BE2C (cell line): ENCODE measurements around the gene SPACA6.
A peak's percentile ranks its signal among the peaks of the same experiment; 100 is the strongest.

Source experiments
- DNase-seq: peaks from one replicate; pipeline ENCODE4 v3.0.0-alpha.2; 2020
- H3K27me3 ChIP-seq: fragments of 250-450 bp; sonication (Bioruptor Pico); 2 replicates; pipeline ENCODE4 v1.5.1; 2020; ENCODE audit warnings: mild to moderate bottlenecking
- H3K36me3 ChIP-seq: fragments of 250-450 bp; sonication (Bioruptor Pico); 2 replicates; pipeline ENCODE4 v1.5.1; 2020; ENCODE audit warnings: mild to moderate bottlenecking
- H3K4me1 ChIP-seq: fragments of 250-450 bp; sonication (Bioruptor Pico); 2 replicates; pipeline ENCODE4 v1.5.1; 2020
- H3K4me3 ChIP-seq: 2 replicates; pipeline ENCODE4 v1.5.1; 2011; ENCODE audit warnings: low read depth, low read length
- H3K9me3 ChIP-seq: fragments of 250-450 bp; sonication (Bioruptor Pico); 2 replicates; pipeline ENCODE4 v1.5.1; 2020
- CTCF ChIP-seq: IDR thresholded peaks from 2 replicates; pipeline ENCODE4 v1.5.1; 2012; ENCODE audit warnings: mild to moderate bottlenecking, low read depth, low read length

SPACA6 gene

DNA sequence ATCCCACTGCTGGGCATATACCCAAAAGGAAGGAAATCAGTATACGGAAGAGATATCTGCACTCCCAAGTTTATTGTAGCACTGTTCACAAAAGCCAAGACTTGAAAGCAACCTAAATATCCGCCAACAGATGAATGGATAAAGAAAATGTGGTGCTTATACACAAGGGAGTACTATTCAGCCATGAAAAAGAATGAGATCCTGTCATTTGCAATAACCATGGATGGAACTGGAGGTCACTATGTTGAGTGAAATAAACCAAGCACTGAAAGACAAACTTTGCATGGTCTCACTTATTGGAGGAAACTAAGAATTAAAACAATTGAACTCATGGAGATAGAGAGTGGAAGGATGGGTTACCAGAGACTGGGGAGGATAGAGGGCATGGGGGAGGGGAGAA is 40.0 kb upstream of the SPACA6 start:
- no peaks in the 10 kb centered on the region for H3K4me1 ChIP-seq
- no peak overlapping the region for H3K4me3 ChIP-seq
- H3K36me3 ChIP-seq: no peaks in the 10 kb centered on the region
- no peak for DNase-seq
- peaks cover 21% of the 10 kb centered on the region for H3K27me3 ChIP-seq
- no peaks in the 10 kb centered on the region; the same call in 1 of the 2 replicates for H3K9me3 ChIP-seq
- TF ChIP-seq CTCF: no peak

GRCh38 chr19:51654783-51655182 is 38.3 kb upstream of the SPACA6 start:
- peaks cover 10% of the 10 kb centered on the region; the same call in 1 of the 2 replicates for H3K27me3 ChIP-seq
- no peak overlapping the region for H3K4me3 ChIP-seq
- no peaks in the 10 kb centered on the region; the same call in 1 of the 2 replicates for H3K9me3 ChIP-seq
- DNase-seq: no peak
- no peak for TF ChIP-seq CTCF
- no peaks in the 10 kb centered on the region for H3K4me1 ChIP-seq
- no peaks in the 10 kb centered on the region for H3K36me3 ChIP-seq

DNA sequence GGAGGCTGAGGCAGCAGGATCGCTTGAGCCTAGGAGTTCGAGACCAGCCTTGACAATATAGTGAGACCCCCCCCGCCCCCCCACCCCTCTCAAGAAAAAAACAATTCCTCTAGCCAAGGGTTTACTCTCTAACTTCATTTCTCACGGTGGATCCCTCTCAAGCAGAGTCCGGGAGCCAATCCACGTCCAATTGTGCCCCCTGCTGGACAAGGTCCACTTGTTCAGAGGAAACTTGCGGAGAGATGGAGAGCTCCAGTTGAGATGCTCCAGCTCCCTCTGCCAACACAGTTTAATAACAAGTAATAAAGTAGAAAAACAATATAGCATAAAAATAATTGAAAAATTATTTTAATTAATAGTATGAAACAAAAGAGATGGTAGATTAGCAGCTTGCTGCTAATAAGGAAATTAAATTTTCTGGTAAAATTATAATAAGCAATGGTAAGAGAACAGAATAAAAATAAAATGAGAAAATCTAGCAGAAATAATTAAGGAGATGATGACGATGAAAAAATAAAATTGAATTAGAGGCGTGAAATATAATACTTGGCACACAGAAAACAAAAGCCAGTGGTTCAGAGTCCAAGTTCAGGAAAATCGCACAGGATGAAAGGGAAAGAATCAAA is 32.0 kb upstream of the SPACA6 start:
- no peaks in the 10 kb centered on the region for H3K4me1 ChIP-seq
- H3K36me3 ChIP-seq: no peaks in the 10 kb centered on the region
- DNase-seq: peak; percentile 87
- peak; percentile 87 for TF ChIP-seq CTCF
- no peaks in the 10 kb centered on the region for H3K9me3 ChIP-seq
- peaks cover 7% of the 10 kb centered on the region for H3K27me3 ChIP-seq
- H3K4me3 ChIP-seq: no peak overlapping the region

DNA sequence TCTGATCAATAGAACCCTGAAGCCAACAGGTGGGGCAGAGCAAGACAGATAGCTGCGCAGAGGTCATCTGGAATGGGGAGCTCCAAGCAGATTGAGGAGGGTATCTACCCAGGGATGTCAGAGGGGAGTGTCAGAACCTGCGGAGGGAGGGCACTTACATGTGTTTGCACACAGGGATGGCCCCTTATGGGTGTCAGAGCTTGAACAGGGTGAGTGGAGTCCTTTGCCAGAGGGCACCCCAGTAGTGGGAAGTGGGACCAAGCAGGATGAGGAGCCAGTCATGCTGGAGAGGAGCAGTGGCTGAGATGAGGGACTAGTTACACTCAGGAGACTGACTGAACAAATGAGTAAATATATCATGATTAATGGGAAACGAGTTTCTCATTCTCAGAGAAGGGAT is 29.5 kb upstream of the SPACA6 start:
- no peaks in the 10 kb centered on the region for H3K4me1 ChIP-seq
- no peak overlapping the region for H3K4me3 ChIP-seq
- peaks cover 9% of the 10 kb centered on the region for H3K27me3 ChIP-seq
- H3K9me3 ChIP-seq: no peaks in the 10 kb centered on the region
- DNase-seq: no peak
- H3K36me3 ChIP-seq: no peaks in the 10 kb centered on the region
- no peak for TF ChIP-seq CTCF

DNA sequence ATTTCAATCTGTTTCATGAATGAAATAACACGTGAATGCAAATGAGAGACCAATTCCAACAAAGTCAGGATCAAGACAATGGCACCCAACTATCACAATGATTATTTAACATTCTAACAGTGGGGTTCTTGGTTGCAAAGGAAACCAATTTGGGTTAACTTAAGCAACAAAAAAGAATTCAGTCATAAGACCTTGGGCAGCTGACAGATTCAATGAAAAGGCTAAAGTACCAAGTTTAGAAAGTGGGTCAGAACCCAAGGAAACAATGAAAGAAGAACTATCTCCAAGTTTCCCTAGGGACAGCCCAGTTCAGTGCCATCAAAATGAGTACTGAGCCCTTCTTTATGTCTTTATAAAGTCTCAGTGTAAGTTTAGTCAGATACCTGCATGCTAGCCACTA is 29.0 kb upstream of the SPACA6 start:
- H3K4me3 ChIP-seq: no peak overlapping the region
- no peak for TF ChIP-seq CTCF
- H3K36me3 ChIP-seq: no peaks in the 10 kb centered on the region
- no peaks in the 10 kb centered on the region for H3K4me1 ChIP-seq
- DNase-seq: no peak
- H3K9me3 ChIP-seq: no peaks in the 10 kb centered on the region
- H3K27me3 ChIP-seq: peaks cover 9% of the 10 kb centered on the region

- Histone ChIP-seq H3K9me3 (no peaks in the 10 kb centered on the region), H3K36me3 (no peaks in the 10 kb centered on the region), H3K4me3 (no peak overlapping the region), H3K27me3 (peaks cover 9% of the 10 kb centered on the region), H3K4me1 (no peaks in the 10 kb centered on the region)
- TF ChIP-seq CTCF: no peak
- no peak for DNase-seq
These were observed 28.1 kb upstream of the SPACA6 start for GRCh38 chr19:51664997-51665396.
